ENCODE results near the gene EBP.
"Not testable (repeated sequence)": the region's sequence is repeated elsewhere in the genome, so short reads cannot be mapped to it uniquely, and the experiment has no call there.

DNA sequence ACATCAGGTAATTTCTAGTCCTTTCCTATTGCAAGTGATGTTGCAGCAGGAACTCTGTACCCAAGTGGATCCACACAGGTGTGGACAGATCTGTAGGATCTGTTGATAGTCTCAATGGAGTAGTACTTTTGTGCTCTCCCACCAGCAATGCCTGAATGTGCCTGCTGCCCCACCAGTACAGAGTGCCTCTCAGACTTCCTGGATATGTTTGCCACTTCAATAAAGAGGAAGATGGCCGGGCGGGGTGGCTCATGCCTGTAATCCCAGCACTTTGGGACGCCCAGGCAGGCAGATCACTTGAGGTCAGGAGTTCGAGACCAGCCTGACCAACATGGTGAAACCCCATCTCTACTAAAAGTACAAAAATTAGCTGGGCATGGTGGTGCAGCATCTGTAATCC lies 2.1 kb upstream of the EBP start:
- TF ChIP-seq REST (IDR thresholded peaks at IDR 0.05; ENCODE audit: insufficient replicate concordance, low read depth); POLR2AphosphoS5 (IDR thresholded peaks at IDR 0.05; ENCODE audit: low read depth); GABPA (IDR thresholded peaks at IDR 0.05; ENCODE audit: low read depth); SPI1 (IDR thresholded peaks at IDR 0.05; ENCODE audit: borderline replicate concordance, low read depth): not testable (repeated sequence)
- TF ChIP-seq, protein P1, sequence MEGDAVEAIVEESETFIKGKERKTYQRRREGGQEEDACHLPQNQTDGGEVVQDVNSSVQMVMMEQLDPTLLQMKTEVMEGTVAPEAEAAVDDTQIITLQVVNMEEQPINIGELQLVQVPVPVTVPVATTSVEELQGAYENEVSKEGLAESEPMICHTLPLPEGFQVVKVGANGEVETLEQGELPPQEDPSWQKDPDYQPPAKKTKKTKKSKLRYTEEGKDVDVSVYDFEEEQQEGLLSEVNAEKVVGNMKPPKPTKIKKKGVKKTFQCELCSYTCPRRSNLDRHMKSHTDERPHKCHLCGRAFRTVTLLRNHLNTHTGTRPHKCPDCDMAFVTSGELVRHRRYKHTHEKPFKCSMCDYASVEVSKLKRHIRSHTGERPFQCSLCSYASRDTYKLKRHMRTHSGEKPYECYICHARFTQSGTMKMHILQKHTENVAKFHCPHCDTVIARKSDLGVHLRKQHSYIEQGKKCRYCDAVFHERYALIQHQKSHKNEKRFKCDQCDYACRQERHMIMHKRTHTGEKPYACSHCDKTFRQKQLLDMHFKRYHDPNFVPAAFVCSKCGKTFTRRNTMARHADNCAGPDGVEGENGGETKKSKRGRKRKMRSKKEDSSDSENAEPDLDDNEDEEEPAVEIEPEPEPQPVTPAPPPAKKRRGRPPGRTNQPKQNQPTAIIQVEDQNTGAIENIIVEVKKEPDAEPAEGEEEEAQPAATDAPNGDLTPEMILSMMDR (IDR thresholded peaks at IDR 0.05; ENCODE audit: insufficient read depth, low read length) = not testable (repeated sequence)

Measured in HL-60 (cell line).